ENCODE measurements around the gene SLC44A3. TPM values are rescaled to one million over a fixed set of nuclear protein-coding genes. Genes with fewer than 3 reads are reported as not detected.

SLC44A3 gene
- total RNA-seq, 6 donors from 2014 or later, result 6.3 to 24.2 (median 17.8) TPM

GRCh38 chr1:94773931-94774422 is 46.2 kb upstream of the SLC44A3 start:
- no peak for ATAC-seq (ENCODE audit: low FRiP score in 2 of 2)
- DNase-seq, result peak in 1 of 2 donors; percentile 54
- H3K9me3 ChIP-seq, result no peaks in the 10 kb centered on the region
- no peaks in the 10 kb centered on the region for H3K36me3 ChIP-seq
- no peak overlapping the region for H3K4me3 ChIP-seq
- peak in 1 of 4 donors; percentile 1 for TF ChIP-seq EP300 (IDR thresholded peaks at IDR 0.05)
- TF ChIP-seq CTCF (IDR thresholded peaks at IDR 0.05), result no peak
- WGBS, 2 donors, result 63 to 68% methylated on average over 8 of the region's 8 CpGs
- peak overlapping the region; percentile 63 to 78 (median 71) for H3K27ac ChIP-seq
- no peaks in the 10 kb centered on the region for H3K27me3 ChIP-seq
- peaks cover 6 to 42% (median 15%) of the 10 kb centered on the region in 4 donors for H3K4me1 ChIP-seq

DNA sequence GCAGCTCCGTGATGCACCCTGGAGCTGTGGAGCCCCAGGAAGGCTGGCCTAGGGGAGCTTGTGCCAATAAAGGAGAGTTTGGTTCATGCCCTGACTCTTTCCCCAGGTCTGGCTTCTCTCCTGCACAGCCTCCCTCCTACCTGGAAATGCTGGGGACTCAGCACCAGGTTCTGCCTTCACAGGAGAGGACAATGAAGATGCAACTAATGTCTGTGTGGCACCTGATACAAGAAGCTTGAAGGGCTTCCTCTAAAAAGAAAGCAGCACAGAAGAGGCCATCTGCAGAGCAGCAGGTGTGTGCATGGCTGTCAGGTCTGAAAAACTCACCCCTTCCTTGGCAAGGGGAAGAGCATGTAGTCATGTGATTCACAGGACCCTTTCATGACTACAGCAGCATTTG is 43.7 kb upstream of the SLC44A3 start:
- no peak for TF ChIP-seq POLR2AphosphoS5 (IDR thresholded peaks at IDR 0.05)
- no peak for TF ChIP-seq CTCF (IDR thresholded peaks at IDR 0.05)
- no peak for TF ChIP-seq POLR2A (IDR thresholded peaks at IDR 0.05)
- no peak for TF ChIP-seq EP300 (IDR thresholded peaks at IDR 0.05)

DNA sequence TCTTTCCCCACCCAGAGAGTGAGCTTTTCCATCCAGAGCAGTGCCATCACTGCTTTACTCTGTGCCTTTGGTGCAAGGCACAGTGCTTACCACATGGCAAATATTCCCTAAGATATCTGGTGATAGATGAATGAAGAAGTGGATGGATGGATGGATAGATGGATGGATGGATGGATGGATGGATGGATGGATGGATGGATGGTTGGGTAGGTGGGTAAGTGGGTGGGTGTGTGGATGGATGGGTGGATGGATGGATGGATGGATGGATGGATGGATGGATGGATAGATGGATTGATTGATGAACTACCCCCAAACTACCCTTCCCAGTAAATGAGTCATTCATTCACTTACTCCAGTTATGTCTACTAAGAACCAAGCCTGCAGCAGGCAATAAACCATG is 42.9 kb upstream of the SLC44A3 start:
- no peaks in the 10 kb centered on the region for H3K36me3 ChIP-seq
- TF ChIP-seq EP300 (IDR thresholded peaks at IDR 0.05) (no peak), POLR2A (IDR thresholded peaks at IDR 0.05) (no peak), POLR2AphosphoS5 (IDR thresholded peaks at IDR 0.05) (no peak), CTCF (IDR thresholded peaks at IDR 0.05) (no peak)
- no peaks in the 10 kb centered on the region for H3K9me3 ChIP-seq
- peaks cover 6 to 35% (median 11%) of the 10 kb centered on the region in 4 donors for H3K4me1 ChIP-seq
- no peaks in the 10 kb centered on the region for H3K27me3 ChIP-seq
- ATAC-seq (ENCODE audit: low FRiP score in 2 of 2) (no peak), DNase-seq (no peak)
- no peak overlapping the region for H3K4me3 ChIP-seq
- no peak overlapping the region for H3K27ac ChIP-seq

More for the DNA sequence above, 43.7 kb upstream of the SLC44A3 start:
- Histone ChIP-seq H3K36me3 (no peaks in the 10 kb centered on the region), H3K4me1 (peaks cover 6 to 39% (median 13%) of the 10 kb centered on the region in 4 donors), H3K27ac (no peak overlapping the region), H3K27me3 (no peaks in the 10 kb centered on the region), H3K4me3 (no peak overlapping the region), H3K9me3 (no peaks in the 10 kb centered on the region)
- DNase-seq (no peak), ATAC-seq (ENCODE audit: low FRiP score in 2 of 2) (no peak)
- 100% methylated on average over 1 of the region's 1 CpG for WGBS, 2 donors

DNA sequence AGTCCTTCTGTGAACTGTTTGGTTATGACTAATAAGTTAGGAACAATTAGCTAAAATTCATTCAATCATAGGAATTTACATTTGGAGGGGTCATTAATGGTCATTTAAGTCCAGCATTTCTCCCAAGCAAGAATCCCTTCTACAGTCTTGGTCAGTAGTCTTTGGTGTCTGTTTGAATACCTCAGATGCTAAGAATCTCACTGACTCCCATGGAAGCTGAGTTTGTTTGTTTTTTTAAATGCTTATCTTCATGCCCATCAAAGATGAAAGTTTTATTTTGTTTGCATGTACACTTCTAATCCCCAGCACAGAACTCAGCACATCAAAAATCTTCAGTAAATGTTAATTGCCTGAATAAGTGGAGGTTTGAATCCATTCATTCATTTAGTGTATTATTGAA is 41.3 kb upstream of the SLC44A3 start:
- Histone ChIP-seq H3K4me1 (peaks cover 0 to 34% (median 10%) of the 10 kb centered on the region in 4 donors), H3K9me3 (no peaks in the 10 kb centered on the region), H3K36me3 (no peaks in the 10 kb centered on the region), H3K27ac (no peak overlapping the region), H3K4me3 (no peak overlapping the region), H3K27me3 (no peaks in the 10 kb centered on the region)
- DNase-seq (no peak), ATAC-seq (ENCODE audit: low FRiP score in 2 of 2) (no peak)
- TF ChIP-seq CTCF (IDR thresholded peaks at IDR 0.05) (no peak), POLR2A (IDR thresholded peaks at IDR 0.05) (no peak), EP300 (IDR thresholded peaks at IDR 0.05) (no peak), POLR2AphosphoS5 (IDR thresholded peaks at IDR 0.05) (no peak)

Measured in upper lobe of left lung (tissue), 6 donors.